ENCODE measurements around the gene ZWILCH.
"Not testable (repeated sequence)": the region's sequence is repeated elsewhere in the genome, so short reads cannot be mapped to it uniquely, and the experiment has no call there.

The ZWILCH gene

GRCh38 chr15:66489179-66489791 is 15.8 kb upstream of the ZWILCH start:
- no peak for DNase-seq

GRCh38 chr15:66491846-66492245 is 13.3 kb upstream of the ZWILCH start:
- DNase-seq, result no peak

- DNase-seq, result no peak
Measured at GRCh38 chr15:66494262-66494661, 10.9 kb upstream of the ZWILCH start.

GRCh38 chr15:66496951-66497501 is 8.1 kb upstream of the ZWILCH start:
- DNase-seq, result peak; percentile 33

GRCh38 chr15:66497502-66498455 is 7.3 kb upstream of the ZWILCH start, which contains the start of gene SNAPC5:
Gene SNAPC5, minus strand, starts transcription at chr15:66497762. Its CDS starts 31 bp downstream, at chr15:66497731.
- peak; percentile 99 for DNase-seq

GRCh38 chr15:66498501-66499386 is 6.4 kb upstream of the ZWILCH start:
- DNase-seq, result peak; percentile 40

- DNase-seq, result not testable (repeated sequence)
Measured at GRCh38 chr15:66500346-66500745, 4.8 kb upstream of the ZWILCH start.

- DNase-seq, result no peak
Measured at GRCh38 chr15:66502491-66502890, 2.6 kb upstream of the ZWILCH start.

- DNase-seq, result not testable (repeated sequence)
Measured at GRCh38 chr15:66503041-66503648, 2.0 kb upstream of the ZWILCH start.

GRCh38 chr15:66503780-66504562 is 1.2 kb upstream of the ZWILCH start:
- DNase-seq, result no peak

- DNase-seq, result no peak
Measured at GRCh38 chr15:66505430-66505811, 295 bp downstream of the ZWILCH start.

GRCh38 chr15:66505818-66506217 is 692 bp downstream of the ZWILCH start:
- no peak for DNase-seq

GRCh38 chr15:66508293-66508883 is 3.3 kb downstream of the ZWILCH start:
- DNase-seq, result no peak

- DNase-seq, result no peak
Measured at GRCh38 chr15:66514586-66514985, 9.5 kb downstream of the ZWILCH start.

- no peak for DNase-seq
Measured at GRCh38 chr15:66515901-66516322, 10.8 kb downstream of the ZWILCH start.

- DNase-seq, result no peak
Measured at GRCh38 chr15:66523926-66524325, 18.8 kb downstream of the ZWILCH start.

- no peak for DNase-seq
Measured at GRCh38 chr15:66524838-66525237, 19.7 kb downstream of the ZWILCH start.

GRCh38 chr15:66535056-66535455 is 29.9 kb downstream of the ZWILCH start:
- no peak for DNase-seq

- no peak for DNase-seq
Measured at GRCh38 chr15:66542896-66543295, 37.8 kb downstream of the ZWILCH start.

GRCh38 chr15:66545255-66545654 is 40.1 kb downstream of the ZWILCH start:
- no peak for DNase-seq

GRCh38 chr15:66555685-66556084 is 50.6 kb downstream of the ZWILCH start:
- DNase-seq, result no peak

All from stimulated activated CD8-positive, alpha-beta memory T cell treated with anti-CD3 and anti-CD28 coated beads, Interleukin-4, amount 100 ng/mL, for 48 hours (primary cell).